ENCODE data around the gene KRTAP25-1.

Gene KRTAP25-1, protein sequence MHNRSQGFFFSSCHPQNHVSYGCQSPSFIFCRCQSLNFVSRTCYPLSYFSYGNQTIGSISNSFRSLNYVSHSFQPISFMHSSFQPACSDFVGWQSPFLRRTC

DNA sequence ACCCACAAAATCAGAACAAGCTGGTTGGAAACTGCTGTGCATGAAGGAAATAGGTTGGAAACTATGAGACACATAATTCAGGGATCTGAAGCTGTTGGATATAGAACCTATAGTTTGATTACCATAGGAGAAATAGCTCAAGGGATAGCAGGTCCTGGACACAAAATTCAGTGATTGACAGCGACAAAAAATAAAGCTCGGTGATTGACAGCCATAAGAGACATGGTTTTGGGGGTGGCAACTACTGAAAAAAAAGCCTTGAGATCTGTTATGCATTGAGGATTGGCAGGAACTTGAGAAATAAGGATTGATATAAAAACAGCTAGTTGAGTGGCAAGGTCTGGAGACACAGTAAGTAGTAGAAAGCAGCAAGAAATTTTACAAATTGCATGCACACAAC, at the start of gene KRTAP25-1:
Gene KRTAP25-1 (minus strand): TSS at position 300 of the 400 bp plus-strand sequence. CDS start 24 bp downstream, at position 276.
- DNase-seq (ENCODE audit: low read depth in 3 of 3): no peak

DNA sequence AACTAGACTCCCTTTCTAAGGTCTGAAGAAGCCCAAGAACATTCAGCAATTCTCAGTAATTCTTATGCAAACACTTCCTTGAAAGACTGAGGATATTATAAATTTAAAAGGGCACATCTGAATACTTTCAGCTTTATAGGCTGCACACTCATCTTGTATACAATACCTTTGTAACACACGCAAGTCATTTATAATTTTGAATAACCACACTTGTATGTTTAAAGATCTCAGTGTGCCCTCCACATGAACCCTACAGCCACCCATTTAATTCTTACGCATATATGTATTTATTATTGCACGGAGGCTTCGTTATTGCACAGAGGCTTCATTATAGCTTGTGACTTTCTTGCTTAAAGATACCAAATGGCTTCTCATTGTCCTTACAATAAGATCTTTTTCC, 49.4 kb upstream of the KRTAP25-1 start:
- no peak for DNase-seq (ENCODE audit: low read depth in 3 of 3)

DNA sequence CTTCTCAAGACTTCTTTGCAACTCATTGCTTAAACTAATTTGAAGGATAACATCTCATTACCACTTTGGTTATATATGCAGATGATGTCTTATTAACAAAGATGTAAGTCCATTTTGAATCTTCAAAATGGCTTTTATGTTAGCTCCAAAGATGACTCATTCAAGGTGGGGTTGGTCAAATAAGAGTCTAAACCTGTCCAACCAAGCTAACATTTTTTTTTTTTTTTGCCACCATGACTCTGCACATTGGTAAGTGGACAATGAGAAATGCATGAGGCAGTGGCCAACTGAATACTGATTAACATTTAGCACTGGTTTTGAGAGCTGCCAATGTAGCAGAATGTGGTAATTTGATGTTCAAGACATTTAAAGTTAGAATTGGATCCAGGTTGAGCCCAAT, 48.5 kb upstream of the KRTAP25-1 start:
- DNase-seq (ENCODE audit: low read depth in 3 of 3): no peak

DNA sequence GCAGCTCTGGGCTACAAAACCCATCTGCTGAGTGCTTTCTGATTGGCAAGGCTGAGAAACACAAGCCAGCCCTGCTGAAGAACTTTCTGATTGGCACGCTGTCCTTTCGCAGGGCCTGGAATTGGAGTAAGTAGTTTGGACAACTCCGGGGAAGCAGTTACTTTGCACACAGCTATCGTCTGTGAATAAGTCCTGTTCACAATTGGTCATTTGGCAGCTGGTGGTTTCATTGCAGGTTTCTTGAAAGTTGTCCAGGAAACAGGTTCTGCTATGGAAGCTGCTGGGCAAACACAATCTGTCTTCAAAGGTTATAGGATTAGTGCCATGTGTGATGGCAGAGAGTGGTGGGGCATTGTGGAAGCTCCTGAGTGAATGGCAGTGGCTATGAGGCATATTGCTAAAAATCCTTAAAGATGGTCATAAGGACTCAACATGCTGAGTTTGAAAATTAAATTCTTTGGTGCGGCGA, 48.0 kb upstream of the KRTAP25-1 start, which contains the start of gene KRTAP27-1:
Gene KRTAP27-1 (minus strand): TSS at position 419 of the 469 bp plus-strand sequence. CDS start 26 bp downstream, at position 393.
- DNase-seq (ENCODE audit: low read depth in 3 of 3): no peak

DNA sequence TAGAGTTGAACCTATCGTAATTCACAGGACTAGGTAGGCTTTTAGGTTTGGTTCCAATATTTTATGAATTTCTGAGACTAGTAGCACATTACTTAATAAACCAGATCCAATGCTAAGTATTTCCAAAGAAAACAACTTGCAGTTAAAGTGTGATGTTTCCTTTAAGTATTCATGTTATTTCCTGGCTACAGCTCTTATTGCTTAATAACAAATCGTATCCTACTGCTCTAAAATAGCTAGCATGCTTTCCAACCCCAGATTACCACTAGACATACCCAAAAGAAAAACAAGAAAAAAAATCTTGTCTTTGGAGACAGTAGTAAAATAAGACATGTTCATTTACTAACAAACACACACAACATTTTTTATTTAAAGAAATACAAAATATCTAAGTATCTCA, 47.3 kb upstream of the KRTAP25-1 start:
- DNase-seq (ENCODE audit: low read depth in 3 of 3): no peak

DNA sequence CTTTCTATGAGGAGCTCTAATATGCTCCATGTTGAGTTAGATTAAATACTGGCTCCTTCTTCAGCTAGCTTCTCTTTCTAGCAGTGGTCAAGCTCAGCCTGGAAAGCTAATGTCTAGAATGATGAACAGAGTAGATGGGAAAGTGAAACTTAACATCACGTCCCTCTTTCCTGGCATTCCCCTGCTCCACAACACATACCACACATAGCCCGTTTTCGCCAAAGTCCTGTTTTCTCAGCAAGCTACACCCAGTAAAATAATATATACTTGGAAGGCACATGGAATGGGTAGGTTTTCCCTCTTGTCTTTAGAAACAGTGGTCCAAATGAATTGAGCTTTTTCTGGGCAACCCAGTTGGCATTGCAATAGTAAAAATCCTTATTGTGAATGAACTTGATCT, 44.4 kb upstream of the KRTAP25-1 start:
- DNase-seq (ENCODE audit: low read depth in 3 of 3): no peak

DNA sequence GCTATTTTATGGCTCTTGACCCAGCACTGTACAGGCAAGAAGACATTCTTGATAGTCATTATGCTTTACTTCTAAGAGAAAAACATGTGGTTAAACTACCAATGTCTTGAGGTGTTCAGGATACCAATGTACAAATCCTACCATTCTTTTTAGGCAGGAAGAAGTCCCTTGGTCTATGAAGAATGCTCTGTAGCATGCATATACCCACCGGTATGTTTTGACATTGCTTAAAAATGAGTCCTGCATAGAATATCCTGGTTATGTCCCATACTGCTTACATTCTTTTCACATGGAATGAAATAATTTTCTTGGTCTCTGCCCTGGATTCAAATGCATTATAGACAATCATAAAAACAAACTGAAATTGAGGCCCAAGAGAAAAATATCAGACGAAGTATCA, 43.4 kb upstream of the KRTAP25-1 start:
- DNase-seq (ENCODE audit: low read depth in 3 of 3): no peak

DNA sequence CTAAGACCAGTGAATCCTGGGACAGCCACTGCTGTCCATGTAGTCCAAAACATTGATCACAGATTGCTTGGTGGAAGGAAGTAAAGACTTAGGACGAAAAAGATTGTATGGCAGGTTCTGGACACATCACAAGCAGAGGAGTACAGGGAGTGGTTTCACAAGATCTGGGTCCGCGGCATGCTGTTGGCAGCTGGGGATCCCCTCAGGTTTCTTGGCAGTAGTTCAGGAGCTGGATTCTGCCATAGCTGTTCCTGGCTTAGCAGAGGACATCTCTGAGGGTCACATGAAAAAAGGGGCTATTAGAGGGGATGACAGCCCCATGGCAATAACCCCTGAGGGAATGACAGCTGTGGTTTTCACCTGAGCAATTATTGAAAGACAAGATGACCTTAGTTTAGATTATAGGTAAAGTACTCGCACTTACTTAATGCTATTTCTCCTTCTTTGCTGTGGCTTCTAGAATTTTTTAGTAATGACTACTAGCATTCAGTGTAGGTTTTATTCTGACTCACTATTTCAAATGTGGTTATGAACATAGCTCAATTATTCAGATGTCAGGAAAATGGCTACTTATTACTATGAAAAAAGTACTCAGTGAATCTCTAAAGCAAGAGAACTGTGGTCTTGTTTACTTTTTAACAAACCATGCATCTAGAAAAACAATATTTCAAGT, 40.0 kb upstream of the KRTAP25-1 start:
- DNase-seq (ENCODE audit: low read depth in 3 of 3): no peak

DNA sequence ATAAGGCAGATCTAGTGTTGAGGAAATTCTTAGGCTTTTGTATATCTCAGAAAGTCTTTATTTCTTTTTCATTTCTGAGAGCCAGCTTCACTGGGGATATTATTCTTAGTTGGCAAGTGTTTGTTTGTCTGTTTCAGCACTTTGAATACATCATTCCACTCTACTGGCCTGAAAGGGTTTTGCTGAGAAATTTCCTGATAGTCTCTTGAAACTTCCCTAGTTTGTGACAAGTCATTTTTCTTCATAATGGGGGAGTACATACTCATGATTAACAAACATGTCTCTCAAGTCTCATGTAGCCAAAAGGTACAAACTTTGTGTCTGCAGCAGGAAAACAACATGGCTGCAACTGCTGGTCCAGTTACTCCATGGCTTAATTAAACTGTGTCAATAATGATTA, 37.1 kb upstream of the KRTAP25-1 start:
- no peak for DNase-seq (ENCODE audit: low read depth in 3 of 3)

DNA sequence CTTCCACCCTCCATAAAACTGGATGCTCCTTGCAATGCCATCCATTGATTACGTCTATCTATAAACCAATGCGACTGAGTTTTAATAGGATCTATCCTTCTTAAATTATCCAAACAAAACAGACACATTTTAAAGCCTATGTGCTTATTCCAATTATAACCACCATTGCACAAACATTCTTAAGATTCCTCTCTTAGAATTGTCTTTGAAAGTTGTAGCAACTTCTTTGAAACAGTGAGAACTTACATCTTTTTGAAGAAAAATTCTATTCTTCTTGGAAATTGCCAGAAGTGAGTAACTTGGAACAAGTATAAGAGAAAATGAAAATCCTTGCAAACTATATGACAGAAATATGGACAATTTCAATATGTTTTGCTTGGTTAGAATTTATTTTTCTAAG, 30.9 kb upstream of the KRTAP25-1 start, which contains the start of gene KRTAP26-1:
Gene KRTAP26-1 (minus strand): TSS at position 101 of the 400 bp plus-strand sequence. CDS start 280 bp downstream, outside the sequence.
- DNase-seq (ENCODE audit: low read depth in 3 of 3): no peak

DNA sequence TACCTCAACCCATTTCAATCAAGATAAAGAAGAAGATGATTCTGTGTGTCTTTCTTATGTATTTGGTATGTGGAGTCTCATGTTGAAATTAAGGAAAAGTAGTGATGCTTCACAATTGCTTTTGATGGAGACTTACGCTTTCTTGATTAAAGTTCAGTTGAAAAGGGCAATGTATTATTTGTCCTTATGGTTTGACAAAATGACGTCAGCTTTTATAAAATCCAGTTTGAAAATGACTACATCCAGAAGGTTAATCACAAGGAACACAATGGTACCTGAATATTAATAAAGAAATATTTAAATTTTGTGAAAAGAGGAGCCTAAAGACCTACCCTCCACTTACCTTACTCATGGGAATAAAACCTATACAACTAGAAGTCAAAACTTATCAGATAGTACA, 26.4 kb upstream of the KRTAP25-1 start:
- no peak for DNase-seq (ENCODE audit: low read depth in 3 of 3)

DNA sequence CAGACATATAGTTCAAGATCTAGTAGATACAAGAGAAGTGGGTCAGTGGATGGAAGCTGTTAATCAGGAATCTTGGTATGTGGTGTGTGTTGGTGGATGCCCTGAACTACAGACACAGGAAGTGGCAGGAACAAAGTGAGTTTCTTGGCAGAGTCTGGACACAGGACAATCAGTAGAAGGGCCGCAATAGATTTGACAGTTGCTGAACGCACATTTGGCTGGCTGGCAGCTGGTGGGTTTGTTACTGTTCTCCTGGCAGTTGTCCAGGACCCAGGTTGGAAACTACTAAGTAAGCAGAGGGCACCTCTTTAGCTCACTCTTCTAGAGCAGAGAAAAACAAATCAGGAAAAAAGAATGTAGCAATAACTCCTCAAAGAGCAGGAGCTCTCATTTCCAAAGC, 17.6 kb upstream of the KRTAP25-1 start:
- DNase-seq (ENCODE audit: low read depth in 3 of 3): no peak

DNA sequence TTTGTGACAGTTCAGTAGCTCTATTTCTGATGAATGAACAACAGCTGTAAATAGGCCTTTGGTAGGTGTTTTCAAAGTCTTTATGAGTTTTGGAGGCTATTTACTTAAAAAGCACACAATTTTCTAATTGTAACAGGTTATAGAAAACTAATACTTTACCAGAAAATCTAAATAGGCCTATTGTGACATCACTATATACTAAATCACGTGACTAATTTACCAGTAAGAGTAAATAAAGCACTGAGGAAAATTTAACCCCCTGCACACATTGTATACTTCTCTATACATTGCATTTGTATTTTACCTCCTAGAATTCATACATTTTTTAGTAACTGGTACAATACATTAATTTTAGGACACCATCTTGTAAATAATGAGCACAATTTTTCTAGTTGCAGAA, 15.8 kb upstream of the KRTAP25-1 start:
- DNase-seq (ENCODE audit: low read depth in 3 of 3): no peak

DNA sequence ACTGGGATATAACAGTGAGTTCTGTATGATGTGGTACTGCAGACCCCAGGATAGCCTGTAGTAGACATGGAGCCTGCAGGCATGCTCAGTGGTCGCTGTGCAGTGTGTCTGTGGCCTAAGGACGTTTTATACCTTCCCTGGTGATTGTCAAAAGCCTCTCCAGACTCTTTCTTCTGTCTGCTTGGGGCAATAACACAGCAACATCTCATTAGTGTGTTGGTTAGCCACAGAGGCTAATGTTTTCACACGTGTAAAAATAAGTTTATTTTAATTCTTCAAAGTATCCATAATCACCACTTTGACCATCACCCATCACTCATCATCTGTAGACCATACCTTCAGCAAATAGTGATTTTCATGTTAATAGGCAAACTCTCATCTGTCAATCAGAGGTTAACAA, 6.5 kb downstream of the KRTAP25-1 start, which contains the start of gene KRTAP24-1:
Gene KRTAP24-1 (minus strand): TSS at position 101 of the 400 bp plus-strand sequence. CDS start 18 bp downstream, at position 83.
- no peak for DNase-seq (ENCODE audit: low read depth in 3 of 3)

DNA sequence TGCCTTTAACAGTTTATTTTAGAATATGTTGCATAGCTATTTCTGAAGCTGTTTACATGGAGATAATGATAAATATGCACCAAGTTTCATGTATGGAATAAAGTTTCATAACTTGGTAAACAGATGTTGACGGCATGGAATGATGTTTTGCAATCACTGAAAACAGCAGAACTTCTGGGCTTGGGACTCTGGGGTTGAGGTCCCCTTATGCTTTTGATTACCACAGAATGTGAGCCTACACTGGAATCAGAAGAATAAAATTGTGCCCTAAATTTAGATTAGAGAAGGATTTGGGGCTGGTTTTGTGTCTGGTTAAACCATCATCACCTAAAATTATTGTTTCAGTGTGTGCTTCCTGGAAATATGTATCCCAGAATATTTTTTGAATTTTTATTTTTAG, 17.7 kb downstream of the KRTAP25-1 start:
- no peak for DNase-seq (ENCODE audit: low read depth in 3 of 3)

DNA sequence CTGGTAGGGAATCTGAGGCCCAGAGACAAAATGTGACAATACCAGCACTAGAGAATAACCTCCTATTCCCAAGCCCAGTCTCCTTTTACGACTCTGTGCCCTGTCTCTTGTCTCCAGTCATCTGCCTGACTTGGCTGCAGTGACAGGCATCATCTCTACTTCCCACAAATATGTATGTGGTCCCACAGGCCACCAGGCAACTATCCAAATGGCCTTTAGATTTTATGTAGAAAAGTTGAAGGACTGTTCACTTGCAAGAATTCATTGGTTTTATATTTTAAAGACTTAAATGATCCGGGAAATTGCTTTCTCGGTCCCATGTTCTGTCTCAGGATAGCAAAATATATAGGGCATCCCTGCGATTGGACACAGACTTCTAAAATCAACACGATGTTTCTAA, 18.2 kb downstream of the KRTAP25-1 start:
- no peak for DNase-seq (ENCODE audit: low read depth in 3 of 3)

DNA sequence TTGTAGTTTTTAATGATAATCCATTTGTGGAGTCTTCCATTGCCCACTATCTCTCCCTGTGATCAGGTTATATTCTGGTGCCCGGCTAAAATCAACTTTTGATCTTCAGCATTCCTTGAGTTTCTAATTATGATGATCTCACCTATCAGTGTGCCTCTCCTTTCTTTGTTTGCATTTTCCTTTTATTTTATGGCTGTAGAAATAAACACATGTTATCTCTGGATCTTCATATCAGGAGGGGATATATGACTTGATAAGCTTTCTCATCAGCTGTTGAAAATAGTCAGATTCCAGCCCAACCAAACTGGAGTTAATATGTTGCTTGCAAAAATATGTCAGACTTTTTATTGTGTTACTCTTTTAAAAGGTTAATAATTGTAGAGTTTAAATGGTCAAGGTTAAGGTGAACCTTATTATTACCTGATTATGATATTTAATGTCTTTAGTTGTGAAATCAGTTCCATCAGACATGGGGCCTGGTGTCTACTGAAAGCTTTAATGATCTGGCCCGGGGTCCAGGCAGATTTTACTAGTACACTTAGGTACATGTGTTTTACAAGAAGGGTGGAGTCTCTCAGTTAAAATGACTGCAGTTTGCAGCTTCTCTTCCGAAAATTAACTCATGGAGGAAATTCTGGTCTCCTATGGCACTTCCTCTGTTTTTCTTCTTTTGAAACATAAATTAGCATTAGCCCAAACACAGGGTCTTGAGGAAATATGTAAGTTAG, 19.3 kb downstream of the KRTAP25-1 start:
- no peak for DNase-seq (ENCODE audit: low read depth in 3 of 3)

DNA sequence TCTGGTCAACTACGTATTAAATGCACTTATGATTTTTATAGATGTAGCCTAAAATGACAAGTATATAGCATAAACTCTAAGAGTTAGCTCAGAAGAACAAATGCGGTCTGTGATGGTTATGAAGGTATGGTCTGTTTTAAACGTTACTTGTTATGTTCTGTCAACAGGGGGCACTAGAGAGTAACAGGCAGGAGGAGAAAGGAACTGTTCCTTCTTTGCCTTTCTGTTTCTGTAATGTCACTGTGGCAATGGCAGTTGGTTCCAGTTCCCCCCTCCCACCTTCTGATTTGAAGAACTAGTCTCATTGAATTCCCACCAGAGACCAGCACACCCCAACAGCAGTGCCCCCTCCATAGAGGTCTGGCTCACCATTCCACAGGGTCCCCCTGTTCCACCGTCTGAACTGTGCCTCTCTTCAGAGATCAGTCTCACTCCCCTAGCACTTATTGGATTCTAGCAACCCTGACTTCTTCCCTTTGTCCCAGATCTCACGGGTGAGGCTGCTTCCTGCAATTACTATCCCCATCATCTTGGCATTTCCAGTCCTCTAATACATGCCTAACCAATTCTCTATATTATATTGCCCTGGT, 20.6 kb downstream of the KRTAP25-1 start:
- no peak for DNase-seq (ENCODE audit: low read depth in 3 of 3)

DNA sequence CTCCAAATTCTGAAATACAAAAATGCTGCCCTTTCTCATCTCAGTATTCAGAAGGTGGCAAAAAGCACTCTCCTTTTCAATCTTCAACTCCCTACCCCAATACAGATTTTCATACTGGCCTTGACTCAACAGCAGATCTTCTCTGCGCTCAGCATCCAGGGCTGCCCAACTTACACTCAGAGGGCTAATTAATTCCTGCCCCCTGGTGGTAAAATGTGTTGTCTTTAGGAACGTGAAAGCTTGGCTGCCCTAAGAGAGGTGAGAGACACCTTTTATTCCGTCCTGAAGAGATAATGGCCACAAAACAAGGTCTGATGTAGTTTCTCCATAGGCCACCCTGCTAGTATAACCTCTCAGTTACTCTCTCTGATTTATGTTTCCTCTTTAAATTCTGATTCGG, 31.5 kb downstream of the KRTAP25-1 start:
- DNase-seq (ENCODE audit: low read depth in 3 of 3): no peak

DNA sequence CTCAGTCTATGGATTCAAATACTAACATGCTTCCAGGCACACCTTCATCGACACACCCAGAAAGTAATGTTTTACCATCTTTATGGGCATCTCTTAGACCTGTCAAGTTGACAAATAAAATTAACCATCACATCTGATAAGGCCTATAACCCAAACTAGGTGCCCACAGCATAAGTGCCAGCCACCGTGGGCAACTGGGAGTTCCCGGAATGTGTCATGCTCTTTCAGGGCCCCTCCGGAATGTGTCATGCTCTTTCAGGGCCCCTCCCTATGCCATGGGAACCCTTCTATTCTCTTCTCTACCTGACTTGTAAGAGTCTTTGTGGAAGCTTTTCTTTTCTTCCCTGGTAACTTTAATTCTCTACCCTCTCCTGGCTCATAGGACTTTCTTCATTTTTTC, 33.2 kb downstream of the KRTAP25-1 start:
- no peak for DNase-seq (ENCODE audit: low read depth in 3 of 3)

DNA sequence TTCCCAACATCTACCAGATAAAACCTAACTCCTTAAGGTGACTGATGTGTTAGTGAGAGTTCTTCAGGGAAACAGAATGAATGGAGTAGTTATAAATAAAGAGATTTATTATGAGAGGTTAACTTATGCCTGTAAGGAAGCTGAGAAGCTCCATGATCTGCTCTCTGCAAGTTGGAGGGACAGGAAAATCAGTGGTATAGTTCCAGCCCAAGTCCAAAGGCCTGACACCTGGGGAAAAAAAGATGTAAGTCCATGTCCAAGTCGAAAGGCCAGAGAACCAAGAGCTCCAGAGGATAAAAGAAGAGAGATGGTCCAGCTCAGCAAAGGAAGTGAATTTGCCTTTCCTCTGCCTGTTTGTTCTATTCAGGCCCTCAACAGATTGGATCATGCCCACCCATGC, 33.6 kb downstream of the KRTAP25-1 start:
- no peak for DNase-seq (ENCODE audit: low read depth in 3 of 3)

DNA sequence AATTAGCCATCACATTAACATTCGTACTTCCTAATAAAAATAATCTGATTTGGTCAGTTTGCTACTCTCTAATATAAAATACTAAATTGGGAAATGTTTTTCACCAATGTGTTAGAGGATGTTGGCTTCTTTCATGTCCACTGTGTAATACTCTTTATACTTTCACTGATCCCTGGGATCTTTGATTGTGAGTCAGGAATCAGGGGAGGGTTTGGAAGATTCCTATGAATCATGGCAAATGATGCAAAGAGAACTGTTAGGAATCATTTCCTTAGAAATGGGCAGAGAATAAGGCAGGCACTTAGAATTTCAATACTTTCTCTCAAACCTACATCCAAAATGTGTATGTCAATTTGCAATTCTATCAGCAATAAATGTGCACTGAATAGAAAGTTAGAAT, 37.5 kb downstream of the KRTAP25-1 start:
- no peak for DNase-seq (ENCODE audit: low read depth in 3 of 3)
